Measurements from ENCODE around the gene POU3F2. TPM values are rescaled to one million over a fixed set of nuclear protein-coding genes. Genes with fewer than 3 reads are reported as not detected.

POU3F2 gene
- total RNA-seq, 4 donors from 2014 or later, result 0.08 TPM; not detected in 3

- no peak overlapping the region for H3K27ac ChIP-seq
- no peak for ATAC-seq
- 5 to 7% methylated on average over 13 to 19 of the region's 19 CpGs for whole genome bisulfite sequencing, 2 donors (ENCODE audit: low coverage in 1 of 2)
- H3K4me1 ChIP-seq, result peaks cover 0 to 35% (median 13%) of the 10 kb centered on the region in 3 donors
- H3K4me3 ChIP-seq, result no peak overlapping the region
- TF ChIP-seq EP300 (IDR thresholded peaks at IDR 0.05), result no peak
- no peak for TF ChIP-seq POLR2AphosphoS5 (IDR thresholded peaks at IDR 0.05)
- TF ChIP-seq CTCF (IDR thresholded peaks at IDR 0.05), result no peak
- TF ChIP-seq POLR2A (IDR thresholded peaks at IDR 0.05), result no peak
- peaks cover 100% of the 10 kb centered on the region for H3K27me3 ChIP-seq
- no peaks in the 10 kb centered on the region for H3K9me3 ChIP-seq
- H3K36me3 ChIP-seq, result no peaks in the 10 kb centered on the region
These were observed 8.7 kb upstream of the POU3F2 start for GRCh38 chr6:98825600-98826230.

GRCh38 chr6:98827295-98828159 is 6.8 kb upstream of the POU3F2 start:
- no peak for ATAC-seq
- Histone ChIP-seq H3K9me3 (no peaks in the 10 kb centered on the region), H3K36me3 (no peaks in the 10 kb centered on the region), H3K4me1 (peaks cover 0 to 52% (median 26%) of the 10 kb centered on the region in 3 donors), H3K4me3 (no peak overlapping the region), H3K27ac (no peak overlapping the region), H3K27me3 (peaks cover 100% of the 10 kb centered on the region)
- WGBS, 2 donors (ENCODE audit: low coverage in 1 of 2), result 12% methylated on average over 5 to 13 of the region's 44 CpGs
- TF ChIP-seq EP300 (IDR thresholded peaks at IDR 0.05), result no peak
- TF ChIP-seq POLR2A (IDR thresholded peaks at IDR 0.05), result no peak
- TF ChIP-seq CTCF (IDR thresholded peaks at IDR 0.05), result no peak
- no peak for TF ChIP-seq POLR2AphosphoS5 (IDR thresholded peaks at IDR 0.05)

DNA sequence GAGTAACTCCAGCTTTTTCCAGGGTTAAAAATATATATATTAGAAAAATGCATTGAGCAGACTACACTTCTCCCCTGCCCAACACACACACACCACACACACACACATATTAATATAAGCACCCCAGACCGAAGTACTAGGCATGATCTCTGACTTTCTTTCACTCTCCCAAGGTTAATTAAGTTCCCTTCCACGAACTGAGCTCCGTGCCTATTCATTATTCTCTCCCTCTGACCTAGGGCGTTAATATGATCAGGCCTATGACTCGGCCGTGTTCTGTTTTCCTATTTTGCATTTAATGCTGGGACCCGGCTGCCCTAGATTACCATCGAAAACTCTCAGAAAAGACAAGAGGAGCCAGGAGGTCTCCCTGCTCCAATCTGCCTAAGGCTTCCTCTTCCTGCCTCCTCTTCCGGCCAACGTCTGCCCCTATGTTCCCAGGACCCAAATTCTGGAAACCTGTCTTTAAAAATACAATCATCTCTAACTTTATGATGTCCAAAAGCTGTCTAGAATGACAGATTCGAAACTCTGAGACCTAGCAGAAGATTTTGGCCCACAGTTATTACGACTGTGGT is 6.1 kb upstream of the POU3F2 start:
- Histone ChIP-seq H3K4me3 (no peak overlapping the region), H3K4me1 (peaks cover 0 to 60% (median 33%) of the 10 kb centered on the region in 3 donors), H3K36me3 (no peaks in the 10 kb centered on the region), H3K9me3 (no peaks in the 10 kb centered on the region), H3K27ac (no peak overlapping the region), H3K27me3 (peaks cover 100% of the 10 kb centered on the region)
- 8 to 11% methylated on average over 6 to 12 of the region's 12 CpGs for WGBS, 2 donors (ENCODE audit: low coverage in 1 of 2)
- TF ChIP-seq EP300 (IDR thresholded peaks at IDR 0.05) (no peak), CTCF (IDR thresholded peaks at IDR 0.05) (no peak), POLR2A (IDR thresholded peaks at IDR 0.05) (no peak), POLR2AphosphoS5 (IDR thresholded peaks at IDR 0.05) (no peak)
- no peak for ATAC-seq

DNA sequence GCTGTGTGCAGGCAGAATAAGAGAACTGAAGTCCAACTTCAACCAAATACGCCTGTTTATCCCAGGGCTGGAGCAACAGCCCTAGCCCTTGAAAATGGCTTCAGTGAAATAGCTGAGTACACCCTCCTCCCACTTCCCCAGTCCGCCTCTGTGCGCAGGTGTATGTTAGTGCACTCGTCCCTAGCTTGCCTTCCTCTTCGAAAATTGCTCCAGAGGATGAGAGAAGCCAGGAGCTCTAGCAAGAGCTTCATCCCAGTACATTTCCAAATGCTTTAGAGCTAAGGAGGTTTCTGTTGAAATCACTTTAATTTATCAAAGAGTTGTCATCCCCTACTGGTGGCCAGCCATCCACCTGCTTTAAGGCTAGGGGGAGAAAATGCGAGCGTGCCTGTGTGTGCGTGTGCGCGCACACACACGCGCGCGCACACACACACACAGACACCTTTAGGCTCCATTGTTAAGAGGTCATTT is 5.4 kb upstream of the POU3F2 start:
- Histone ChIP-seq H3K27me3 (peaks cover 96% of the 10 kb centered on the region), H3K4me1 (peaks cover 0 to 65% (median 37%) of the 10 kb centered on the region in 3 donors), H3K9me3 (no peaks in the 10 kb centered on the region), H3K36me3 (no peaks in the 10 kb centered on the region), H3K4me3 (no peak overlapping the region), H3K27ac (no peak overlapping the region)
- TF ChIP-seq CTCF (IDR thresholded peaks at IDR 0.05) (no peak), POLR2AphosphoS5 (IDR thresholded peaks at IDR 0.05) (no peak), POLR2A (IDR thresholded peaks at IDR 0.05) (no peak), EP300 (IDR thresholded peaks at IDR 0.05) (no peak)
- 3 to 9% methylated on average over 5 to 14 of the region's 14 CpGs for WGBS, 2 donors (ENCODE audit: low coverage in 1 of 2)
- ATAC-seq, result no peak
